ENCODE results near the gene SDHD. TPM values are rescaled to one million over a fixed set of nuclear protein-coding genes. Genes with fewer than 3 reads are reported as not detected.

Gene SDHD
- total RNA-seq, 6 experiments from 2014 or later: 81.8 to 105 (median 91.5) TPM

GRCh38 chr11:112114460-112114859, 27.8 kb downstream of the SDHD start:
- DNase-seq: no peak
- Mint-ChIP-seq H3K4me1 (ENCODE audit: low read depth) (peaks cover 31% of the 10 kb centered on the region), H3K4me3 (no peak overlapping the region), H3K9me3 (no peaks in the 10 kb centered on the region), H3K27me3 (ENCODE audit: insufficient read depth) (no peaks in the 10 kb centered on the region; the same call in 1 of the 2 replicates), H3K36me3 (ENCODE audit: low read depth) (peaks cover 14% of the 10 kb centered on the region), H3K27ac (no peak overlapping the region)
- no peak for TF ChIP-seq CTCF (IDR thresholded peaks at IDR 0.05)

GRCh38 chr11:112115386-112115785, 28.7 kb downstream of the SDHD start:
- no peaks in the 10 kb centered on the region; the same call in 1 of the 2 replicates for H3K27me3 Mint-ChIP-seq (ENCODE audit: insufficient read depth)
- H3K27ac Mint-ChIP-seq: no peak overlapping the region
- H3K4me1 Mint-ChIP-seq (ENCODE audit: low read depth): peaks cover 40% of the 10 kb centered on the region
- peaks cover 11% of the 10 kb centered on the region for H3K36me3 Mint-ChIP-seq (ENCODE audit: low read depth)
- DNase-seq: no peak
- H3K4me3 Mint-ChIP-seq: no peak overlapping the region
- no peak for TF ChIP-seq CTCF (IDR thresholded peaks at IDR 0.05)
- H3K9me3 Mint-ChIP-seq: no peaks in the 10 kb centered on the region

- Mint-ChIP-seq H3K4me3 (no peak overlapping the region), H3K4me1 (ENCODE audit: low read depth) (peaks cover 64% of the 10 kb centered on the region), H3K27me3 (ENCODE audit: insufficient read depth) (no peaks in the 10 kb centered on the region; the same call in 1 of the 2 replicates), H3K36me3 (ENCODE audit: low read depth) (peaks cover 13% of the 10 kb centered on the region), H3K27ac (no peak overlapping the region), H3K9me3 (no peaks in the 10 kb centered on the region)
- TF ChIP-seq CTCF (IDR thresholded peaks at IDR 0.05): no peak
- DNase-seq: no peak
Measured at GRCh38 chr11:112118176-112118575, 31.5 kb downstream of the SDHD start.

GRCh38 chr11:112121981-112122615, 35.4 kb downstream of the SDHD start:
- H3K4me1 Mint-ChIP-seq (ENCODE audit: low read depth): peaks cover 57% of the 10 kb centered on the region
- no peak overlapping the region for H3K4me3 Mint-ChIP-seq
- H3K27me3 Mint-ChIP-seq (ENCODE audit: insufficient read depth): no peaks in the 10 kb centered on the region
- DNase-seq: no peak
- H3K27ac Mint-ChIP-seq: peak overlapping the region; percentile 38
- H3K36me3 Mint-ChIP-seq (ENCODE audit: low read depth): peaks cover 13% of the 10 kb centered on the region
- no peak for TF ChIP-seq CTCF (IDR thresholded peaks at IDR 0.05)
- no peaks in the 10 kb centered on the region for H3K9me3 Mint-ChIP-seq

- Mint-ChIP-seq H3K36me3 (ENCODE audit: low read depth) (peaks cover 14% of the 10 kb centered on the region), H3K9me3 (no peaks in the 10 kb centered on the region), H3K27ac (no peak overlapping the region), H3K27me3 (ENCODE audit: insufficient read depth) (no peaks in the 10 kb centered on the region), H3K4me1 (ENCODE audit: low read depth) (peaks cover 63% of the 10 kb centered on the region), H3K4me3 (no peak overlapping the region)
- TF ChIP-seq CTCF (IDR thresholded peaks at IDR 0.05): no peak
- no peak for DNase-seq
Measured at GRCh38 chr11:112123129-112123528, 36.5 kb downstream of the SDHD start.
